CD4-positive, alpha-beta memory T cell (primary cell): ENCODE data around the gene ASIC2. TPM values are rescaled to one million over a fixed set of nuclear protein-coding genes. Genes with fewer than 3 reads are reported as not detected.

Experiments used
- CTCF ChIA-PET: fragments of 350-600 bp; sonication (Branson Sonifier 250); formaldehyde crosslinking; loops from one replicate; lab custom pipeline; 2021; ENCODE audit warnings: inconsistent platforms; ENCODE audit not compliant: partially characterized antibody; lab: Charles Lee
- POLR2A ChIA-PET: fragments of 350-600 bp; sonication (Branson Sonifier 250); formaldehyde crosslinking; loops from one replicate; lab custom pipeline; 2021; ENCODE audit not compliant: partially characterized antibody; lab: Charles Lee
- DNase-seq, 5 donors: peaks; one replicate each; pipeline versions ENCODE4 v3.0.0 to v3.0.0-alpha.2; 2020 to 2022; ENCODE audit warnings: mixed read lengths in 1 of 5
- H3K27ac ChIP-seq: one replicate; pipeline ENCODE4 v1.7.0; 2013; ENCODE audit warnings: low read depth, low read length
- H3K27me3 ChIP-seq: 2 replicates; pipeline ENCODE4 v1.7.0; 2013; ENCODE audit warnings: mild to moderate bottlenecking, low read length, moderate library complexity; ENCODE audit not compliant: insufficient read depth
- H3K36me3 ChIP-seq: 2 replicates; pipeline ENCODE4 v1.7.0; 2013; ENCODE audit warnings: mild to moderate bottlenecking, low read length, moderate library complexity; ENCODE audit not compliant: insufficient read depth
- H3K4me1 ChIP-seq: 2 replicates; pipeline ENCODE4 v1.7.0; 2013; ENCODE audit warnings: mild to moderate bottlenecking, low read length, moderate library complexity; ENCODE audit not compliant: insufficient read depth
- H3K4me3 ChIP-seq, 2 donors: one replicate each; pipeline ENCODE4 v1.7.0; 2013; ENCODE audit warnings: low read length in 2 of 2, mild to moderate bottlenecking in 1 of 2
- H3K9me3 ChIP-seq, 2 donors: one replicate each; pipeline ENCODE4 v1.7.0; 2013; ENCODE audit warnings: low read length in 2 of 2, control low read depth in 1 of 2; ENCODE audit not compliant: control insufficient read depth in 1 of 2
- H3K27ac Mint-ChIP-seq, 7 donors: one replicate each; pipeline ENCODE4 v1.8.0; 2020 to 2021; ENCODE audit warnings: mixed read lengths in 7 of 7, mild to moderate bottlenecking in 6 of 7, inconsistent platforms in 3 of 7, moderate library complexity in 3 of 7
- H3K27me3 Mint-ChIP-seq, 2 donors: one replicate each; pipeline ENCODE4 v1.8.0; 2020 to 2021; ENCODE audit warnings: mixed read lengths in 2 of 2
- H3K36me3 Mint-ChIP-seq, 2 donors: one replicate each; pipeline ENCODE4 v1.8.0; 2020 to 2021; ENCODE audit warnings: mixed read lengths in 2 of 2, inconsistent platforms in 1 of 2, mild to moderate bottlenecking in 1 of 2
- H3K4me1 Mint-ChIP-seq, 4 donors: one replicate each; pipeline ENCODE4 v1.8.0; 2020 to 2021; ENCODE audit warnings: mixed read lengths in 4 of 4, mild to moderate bottlenecking in 1 of 4
- H3K4me3 Mint-ChIP-seq, 8 donors: one replicate each; pipeline ENCODE4 v1.8.0; 2020 to 2021; ENCODE audit warnings: mixed read lengths in 8 of 8, mild to moderate bottlenecking in 7 of 8, moderate library complexity in 6 of 8, inconsistent platforms in 3 of 8
- H3K9me3 Mint-ChIP-seq, 8 donors: one replicate each; pipeline ENCODE4 v1.8.0; 2020 to 2021; ENCODE audit warnings: mixed read lengths in 8 of 8, mild to moderate bottlenecking in 5 of 8, inconsistent platforms in 3 of 8, moderate library complexity in 1 of 8
- intact Hi-C: fragments of 100-400 bp; cut with micrococcal nuclease; formaldehyde crosslinking; loops from one replicate; pipeline ENCODE4 v1.15.1; 2023
- polyA plus RNA-seq, 2 donors: library from polyadenylated mRNA; unstranded; fragments of 300-500 nt; fragmentation: Illumina TruSeq; gene quantifications; one replicate each; pipeline ENCODE4 v1.2.3, GENCODE V29; 2021
- total RNA-seq, 2 experiments: library from RNA; stranded (reverse); gene quantifications; one replicate each; pipeline ENCODE4 v1.2.3, GENCODE V29; 2021

Gene ASIC2
- total and polyA plus RNA-seq, 4 experiments from 2014 or later: not detected

GRCh38 chr17:33262266-33263123, 30.6 kb downstream of the ASIC2 start:
- Mint-ChIP-seq H3K4me1 (no peaks in the 10 kb centered on the region), H3K9me3 (peaks cover 0 to 5% (median under 1%) of the 10 kb centered on the region in 8 donors), H3K36me3 (no peaks in the 10 kb centered on the region), H3K4me3 (no peak overlapping the region), H3K27ac (no peak overlapping the region), H3K27me3 (peaks cover 9 to 22% of the 10 kb centered on the region in 2 donors)
- Histone ChIP-seq H3K36me3 (no peaks in the 10 kb centered on the region), H3K4me1 (no peaks in the 10 kb centered on the region), H3K27me3 (no peaks in the 10 kb centered on the region), H3K27ac (no peak overlapping the region), H3K4me3 (no peak overlapping the region), H3K9me3 (no peaks in the 10 kb centered on the region)
- DNase-seq: no peak
- intact Hi-C loops: no loop called here
- CTCF ChIA-PET: interaction anchor here (1.1 kb wide), 1 partner anchor 9 kb away, joined by 4 read pairs; no protein-coding TSS in a partner anchor
- POLR2A ChIA-PET: no interaction called here

GRCh38 chr17:33261820-33262219, 31.3 kb downstream of the ASIC2 start:
- DNase-seq: no peak
- H3K4me1 ChIP-seq: no peaks in the 10 kb centered on the region
- no peaks in the 10 kb centered on the region for H3K4me1 Mint-ChIP-seq
- no peaks in the 10 kb centered on the region for H3K36me3 Mint-ChIP-seq
- ChIA-PET CTCF (no interaction called here), POLR2A (no interaction called here)
- H3K27me3 ChIP-seq: no peaks in the 10 kb centered on the region
- intact Hi-C loops: no loop called here
- H3K27ac Mint-ChIP-seq: no peak overlapping the region
- no peak overlapping the region for H3K4me3 ChIP-seq
- H3K27me3 Mint-ChIP-seq: peaks cover 10 to 23% of the 10 kb centered on the region in 2 donors
- no peaks in the 10 kb centered on the region for H3K36me3 ChIP-seq
- no peak overlapping the region for H3K4me3 Mint-ChIP-seq
- peaks cover 0 to 4% (median 0%) of the 10 kb centered on the region in 8 donors for H3K9me3 Mint-ChIP-seq
- H3K27ac ChIP-seq: no peak overlapping the region
- no peaks in the 10 kb centered on the region for H3K9me3 ChIP-seq

GRCh38 chr17:33260638-33261037, 32.5 kb downstream of the ASIC2 start:
- Mint-ChIP-seq H3K36me3 (no peaks in the 10 kb centered on the region), H3K4me3 (no peak overlapping the region), H3K27ac (no peak overlapping the region), H3K4me1 (no peaks in the 10 kb centered on the region), H3K9me3 (peaks cover 0 to 2% (median 0%) of the 10 kb centered on the region in 8 donors), H3K27me3 (peaks cover 15 to 18% of the 10 kb centered on the region in 2 donors)
- no peaks in the 10 kb centered on the region for H3K9me3 ChIP-seq
- POLR2A ChIA-PET: no interaction called here
- no peaks in the 10 kb centered on the region for H3K4me1 ChIP-seq
- CTCF ChIA-PET: interaction anchor here (0.7 kb wide), 1 partner anchor 10 kb away, joined by 3 read pairs; no protein-coding TSS in a partner anchor
- intact Hi-C loops: no loop called here
- H3K27me3 ChIP-seq: no peaks in the 10 kb centered on the region
- H3K36me3 ChIP-seq: no peaks in the 10 kb centered on the region
- H3K4me3 ChIP-seq: no peak overlapping the region
- no peak overlapping the region for H3K27ac ChIP-seq
- DNase-seq: no peak

- peaks cover 15% of the 10 kb centered on the region in 2 donors for H3K27me3 Mint-ChIP-seq
- Histone ChIP-seq H3K36me3 (no peaks in the 10 kb centered on the region), H3K9me3 (no peaks in the 10 kb centered on the region), H3K4me3 (no peak overlapping the region), H3K27me3 (no peaks in the 10 kb centered on the region), H3K4me1 (no peaks in the 10 kb centered on the region), H3K27ac (no peak overlapping the region)
- ChIA-PET CTCF (no interaction called here), POLR2A (no interaction called here)
- no peaks in the 10 kb centered on the region for H3K36me3 Mint-ChIP-seq
- H3K27ac Mint-ChIP-seq: no peak overlapping the region
- H3K4me3 Mint-ChIP-seq: no peak overlapping the region
- intact Hi-C loops: no loop called here
- H3K9me3 Mint-ChIP-seq: peaks cover 0 to 1% (median 0%) of the 10 kb centered on the region in 8 donors
- no peak for DNase-seq
- no peaks in the 10 kb centered on the region for H3K4me1 Mint-ChIP-seq
These were observed 34.8 kb downstream of the ASIC2 start for GRCh38 chr17:33258296-33258695.

GRCh38 chr17:33245183-33245582, 47.9 kb downstream of the ASIC2 start:
- no peak overlapping the region for H3K4me3 Mint-ChIP-seq

GRCh38 chr17:33243732-33244131, 49.4 kb downstream of the ASIC2 start:
- intact Hi-C loops: no loop called here
- POLR2A ChIA-PET: no interaction called here

More at GRCh38 chr17:33245183-33245582, 47.9 kb downstream of the ASIC2 start:
- Histone ChIP-seq H3K27ac (no peak overlapping the region), H3K4me1 (no peaks in the 10 kb centered on the region), H3K9me3 (no peaks in the 10 kb centered on the region), H3K27me3 (no peaks in the 10 kb centered on the region), H3K4me3 (no peak overlapping the region), H3K36me3 (no peaks in the 10 kb centered on the region)
- CTCF ChIA-PET: no interaction called here
- H3K9me3 Mint-ChIP-seq: no peaks in the 10 kb centered on the region
- peaks cover 2 to 3% of the 10 kb centered on the region in 2 donors for H3K27me3 Mint-ChIP-seq
- intact Hi-C loops: no loop called here
- H3K36me3 Mint-ChIP-seq: no peaks in the 10 kb centered on the region
- POLR2A ChIA-PET: no interaction called here
- no peak overlapping the region for H3K27ac Mint-ChIP-seq
- DNase-seq: no peak
- no peaks in the 10 kb centered on the region for H3K4me1 Mint-ChIP-seq

GRCh38 chr17:33242375-33243124, 50.5 kb downstream of the ASIC2 start:
- Mint-ChIP-seq H3K27me3 (peaks cover 4% of the 10 kb centered on the region in 2 donors), H3K4me3 (no peak overlapping the region), H3K9me3 (peaks cover 0 to 1% (median 0%) of the 10 kb centered on the region in 8 donors), H3K27ac (no peak overlapping the region), H3K36me3 (no peaks in the 10 kb centered on the region), H3K4me1 (no peaks in the 10 kb centered on the region)
- intact Hi-C loops: no loop called here
- H3K4me3 ChIP-seq: no peak overlapping the region
- CTCF ChIA-PET: no interaction called here
- H3K36me3 ChIP-seq: no peaks in the 10 kb centered on the region
- no peak overlapping the region for H3K27ac ChIP-seq
- H3K9me3 ChIP-seq: no peaks in the 10 kb centered on the region
- H3K27me3 ChIP-seq: no peaks in the 10 kb centered on the region
- no peak for DNase-seq
- POLR2A ChIA-PET: no interaction called here
- H3K4me1 ChIP-seq: no peaks in the 10 kb centered on the region

More at GRCh38 chr17:33243732-33244131, 49.4 kb downstream of the ASIC2 start:
- Histone ChIP-seq H3K4me3 (no peak overlapping the region), H3K4me1 (no peaks in the 10 kb centered on the region), H3K27ac (no peak overlapping the region), H3K27me3 (no peaks in the 10 kb centered on the region), H3K9me3 (no peaks in the 10 kb centered on the region), H3K36me3 (no peaks in the 10 kb centered on the region)
- Mint-ChIP-seq H3K4me1 (no peaks in the 10 kb centered on the region), H3K36me3 (no peaks in the 10 kb centered on the region), H3K9me3 (no peaks in the 10 kb centered on the region), H3K27ac (no peak overlapping the region), H3K4me3 (no peak overlapping the region), H3K27me3 (peaks cover 2 to 4% of the 10 kb centered on the region in 2 donors)
- CTCF ChIA-PET: no interaction called here
- DNase-seq: no peak
